H9 (cell line): ENCODE measurements around the gene FHIT. TPM values are rescaled to one million over a fixed set of nuclear protein-coding genes. Genes with fewer than 3 reads are reported as not detected.

Experiments used
- DNase-seq: peaks from one replicate; pipeline ENCODE4 v3.0.0-alpha.2; 2017
- H2AFZ ChIP-seq: one replicate; pipeline ENCODE4 v1.6.1; 2013; ENCODE audit warnings: mild to moderate bottlenecking, low read length, control low read depth, moderate library complexity
- H2AK5ac ChIP-seq: 2 replicates; pipeline ENCODE4 v1.6.1; 2013; ENCODE audit warnings: low read length, control low read depth, mixed read lengths; ENCODE audit not compliant: insufficient read length
- H2BK120ac ChIP-seq: one replicate; pipeline ENCODE4 v1.6.1; 2013; ENCODE audit warnings: low read depth, mild to moderate bottlenecking, low read length, control low read depth, inconsistent platforms; ENCODE audit not compliant: poor library complexity, severe bottlenecking
- H2BK12ac ChIP-seq: 2 replicates; pipeline ENCODE4 v1.6.1; 2013; ENCODE audit warnings: low read length, control low read depth, mixed read lengths, low read depth; ENCODE audit not compliant: insufficient read length
- H2BK15ac ChIP-seq: 2 replicates; pipeline ENCODE4 v1.6.1; 2013; ENCODE audit warnings: low read depth, low read length, control low read depth
- H2BK20ac ChIP-seq: one replicate; pipeline ENCODE4 v1.6.1; 2013; ENCODE audit warnings: low read depth, mild to moderate bottlenecking, low read length, control low read depth, inconsistent platforms; ENCODE audit not compliant: poor library complexity, severe bottlenecking
- H2BK5ac ChIP-seq: 2 replicates; pipeline ENCODE4 v1.6.1; 2013; ENCODE audit warnings: low read length, control low read depth, mixed read lengths; ENCODE audit not compliant: insufficient read length
- H3K14ac ChIP-seq: 2 replicates; pipeline ENCODE4 v1.6.1; 2013; ENCODE audit warnings: low read length, control low read depth; ENCODE audit not compliant: insufficient read depth
- H3K18ac ChIP-seq: 2 replicates; pipeline ENCODE4 v1.6.1; 2013; ENCODE audit warnings: low read depth, mild to moderate bottlenecking, mixed read lengths, low read length, control low read depth; ENCODE audit not compliant: insufficient read length
- H3K23ac ChIP-seq: 2 replicates; pipeline ENCODE4 v1.6.1; 2013; ENCODE audit warnings: low read length, control low read depth, mixed read lengths, low read depth; ENCODE audit not compliant: insufficient read length
- H3K23me2 ChIP-seq: 2 replicates; pipeline ENCODE4 v1.6.1; 2013; ENCODE audit warnings: low read depth, mild to moderate bottlenecking, mixed read lengths, low read length, control low read depth; ENCODE audit not compliant: insufficient read length, poor library complexity, severe bottlenecking
- H3K27ac ChIP-seq: 2 replicates; pipeline ENCODE4 v1.5.1; 2013; ENCODE audit warnings: low read length, control low read depth, mixed read lengths, low read depth; ENCODE audit not compliant: insufficient read length
- H3K27me3 ChIP-seq: 2 replicates; pipeline ENCODE4 v1.6.1; 2013; ENCODE audit warnings: low read length, control low read depth, inconsistent platforms; ENCODE audit not compliant: insufficient read depth
- H3K4ac ChIP-seq: 2 replicates; pipeline ENCODE4 v1.6.1; 2013; ENCODE audit warnings: low read depth, mild to moderate bottlenecking, control low read depth, inconsistent platforms, low read length, moderate library complexity
- H3K4me1 ChIP-seq: 2 replicates; pipeline ENCODE4 v1.6.1; 2013; ENCODE audit warnings: low read length, control low read depth, inconsistent platforms; ENCODE audit not compliant: insufficient read depth
- H3K4me2 ChIP-seq: 2 replicates; pipeline ENCODE4 v1.6.1; 2013; ENCODE audit warnings: low read length, control low read depth, mixed read lengths; ENCODE audit not compliant: insufficient read length, insufficient read depth
- H3K56ac ChIP-seq: 2 replicates; pipeline ENCODE4 v1.6.1; 2013; ENCODE audit warnings: low read depth, mild to moderate bottlenecking, mixed read lengths, low read length, control low read depth; ENCODE audit not compliant: insufficient read length
- H3K79me1 ChIP-seq: 2 replicates; pipeline ENCODE4 v1.6.1; 2013; ENCODE audit warnings: low read depth, mild to moderate bottlenecking, moderate library complexity, low read length, control low read depth, inconsistent platforms; ENCODE audit not compliant: insufficient read depth, poor library complexity, severe bottlenecking
- H3K79me2 ChIP-seq: 2 replicates; pipeline ENCODE4 v1.6.1; 2013; ENCODE audit warnings: low read length, control low read depth, inconsistent platforms; ENCODE audit not compliant: insufficient read depth
- H3K9ac ChIP-seq: 2 replicates; pipeline ENCODE4 v1.6.1; 2013; ENCODE audit warnings: low read length, control low read depth, mixed read lengths; ENCODE audit not compliant: insufficient read length; ENCODE audit errors: extremely low read depth
- H3K9me3 ChIP-seq: one replicate; pipeline ENCODE4 v1.6.1; 2013; ENCODE audit warnings: low read depth, low read length, inconsistent platforms; ENCODE audit not compliant: control insufficient read depth
- H3T11ph ChIP-seq: one replicate; pipeline ENCODE4 v1.6.1; 2013; ENCODE audit warnings: mild to moderate bottlenecking, low read length, control low read depth, inconsistent platforms
- H4K20me1 ChIP-seq: one replicate; pipeline ENCODE4 v1.6.1; 2013; ENCODE audit not compliant: control insufficient read depth, insufficient read length, insufficient read depth
- H4K5ac ChIP-seq: 2 replicates; pipeline ENCODE4 v1.6.1; 2013; ENCODE audit warnings: low read depth, mild to moderate bottlenecking, mixed read lengths, low read length, control low read depth; ENCODE audit not compliant: insufficient read length
- H4K8ac ChIP-seq: replicated peaks from 2 replicates; pipeline ENCODE4 v1.6.1; 2013; ENCODE audit warnings: low read length, control low read depth, mixed read lengths, low read depth; ENCODE audit not compliant: insufficient read length
- H4K91ac ChIP-seq: 2 replicates; pipeline ENCODE4 v1.6.1; 2013; ENCODE audit warnings: low read depth, mild to moderate bottlenecking, moderate library complexity, mixed read lengths, low read length, control low read depth; ENCODE audit not compliant: insufficient read length
- H3K27ac Mint-ChIP-seq, 3 experiments: 2 replicates in 2 of 3; 3 replicates in 1 of 3; pipeline ENCODE4 v1.8.0; 2020 to 2021; ENCODE audit warnings: mixed read lengths in 3 of 3, mild to moderate bottlenecking in 1 of 3, moderate library complexity in 1 of 3
- H3K27me3 Mint-ChIP-seq: 2 replicates; pipeline ENCODE4 v1.8.0; 2021; ENCODE audit warnings: low read depth, mild to moderate bottlenecking, moderate library complexity, mixed read lengths
- H3K36me3 Mint-ChIP-seq, 3 experiments: 2 replicates in 2 of 3; 3 replicates in 1 of 3; pipeline ENCODE4 v1.8.0; 2020 to 2021; ENCODE audit warnings: low read depth in 3 of 3, mixed read lengths in 3 of 3; ENCODE audit not compliant: insufficient read depth in 1 of 3
- H3K4me1 Mint-ChIP-seq, 2 experiments: 2 replicates each; pipeline ENCODE4 v1.8.0; 2020; ENCODE audit warnings: mixed read lengths in 2 of 2
- H3K4me3 Mint-ChIP-seq, 2 experiments: 2 replicates in 1 of 2; 3 replicates in 1 of 2; pipeline ENCODE4 v1.8.0; 2020 to 2021; ENCODE audit warnings: mild to moderate bottlenecking in 2 of 2, mixed read lengths in 2 of 2, moderate library complexity in 1 of 2
- H3K9me3 Mint-ChIP-seq, 2 experiments: 2 replicates in 1 of 2; 3 replicates in 1 of 2; pipeline ENCODE4 v1.8.0; 2020; ENCODE audit warnings: mild to moderate bottlenecking in 2 of 2, mixed read lengths in 2 of 2, moderate library complexity in 1 of 2
- WGBS: extraction: QIAGEN DNeasy Blood & Tissue Kit; methylation state at CpG from one replicate; pipeline ENCODE4 v1.1.7; 2013; ENCODE audit warnings: missing lambda C conversion rate, low lambda C conversion rate, mixed read lengths; ENCODE audit not compliant: insufficient read length; ENCODE audit errors: extremely low coverage; 5-methylcytosine and 5-hydroxymethylcytosine counted together
- total RNA-seq: library from RNA; stranded (reverse); gene quantifications from 2 replicates; pipeline ENCODE4 v1.2.1, GENCODE V29; 2021
- TF ChIP-seq, protein P1 (sequence below): fragments of 200-600 bp; sonication (generic); conservative IDR thresholded peaks from 3 replicates; pipeline ENCODE4 v1.8.0; 2021; ENCODE audit warnings: antibody characterized with exemption, mild to moderate bottlenecking

Gene FHIT
- total RNA-seq, 1 experiment from 2014 or later, result 3.0 TPM

DNA sequence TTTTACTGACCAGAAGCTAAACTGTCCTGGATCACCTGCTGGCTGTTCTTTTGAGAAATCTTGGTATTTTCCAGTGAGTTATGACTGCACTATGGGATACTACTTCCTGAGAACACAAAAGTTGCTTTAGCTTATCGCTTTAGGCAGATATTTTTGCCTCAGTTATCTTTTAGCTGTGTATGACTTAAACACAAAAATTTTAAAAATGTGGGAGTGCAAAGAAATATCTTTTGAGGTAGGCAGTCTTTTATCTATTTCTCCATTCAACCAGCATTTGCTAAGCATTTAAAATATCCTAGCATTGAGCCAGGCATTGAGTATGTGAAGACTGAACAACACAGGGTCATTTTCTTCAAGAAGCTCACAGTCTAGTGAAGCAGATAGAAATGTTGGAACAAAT, 981.9 kb downstream of the FHIT start:
- no peak for DNase-seq
- Histone ChIP-seq H2BK5ac (no peak overlapping the region), H3K18ac (no peak overlapping the region), H3T11ph (no peak overlapping the region), H2AFZ (no peak overlapping the region), H2BK12ac (no peak overlapping the region), H3K27ac (no peak overlapping the region), H3K4ac (no peak overlapping the region), H3K79me1 (no peaks in the 10 kb centered on the region), H3K56ac (no peak overlapping the region), H2AK5ac (no peak overlapping the region), H3K14ac (no peak overlapping the region), H4K91ac (no peak overlapping the region), H3K9ac (no peak overlapping the region), H4K5ac (no peak overlapping the region), H3K79me2 (no peaks in the 10 kb centered on the region), H3K23ac (no peak overlapping the region), H2BK20ac (no peak overlapping the region), H2BK120ac (no peak overlapping the region), H3K23me2 (no peaks in the 10 kb centered on the region), H3K9me3 (no peaks in the 10 kb centered on the region), H2BK15ac (no peak overlapping the region), H3K4me1 (no peaks in the 10 kb centered on the region), H4K8ac (no peak overlapping the region), H4K20me1 (no peaks in the 10 kb centered on the region), H3K4me2 (no peak overlapping the region), H3K27me3 (no peaks in the 10 kb centered on the region)
- Mint-ChIP-seq H3K27me3 (no peaks in the 10 kb centered on the region), H3K4me3 (no peak overlapping the region), H3K36me3 (no peaks in the 10 kb centered on the region), H3K4me1 (peaks cover 0 to 2% of the 10 kb centered on the region in 2 experiments; a peak in 1 of 4 replicates), H3K9me3 (no peaks in the 10 kb centered on the region), H3K27ac (no peak overlapping the region)
- TF ChIP-seq, protein P1, sequence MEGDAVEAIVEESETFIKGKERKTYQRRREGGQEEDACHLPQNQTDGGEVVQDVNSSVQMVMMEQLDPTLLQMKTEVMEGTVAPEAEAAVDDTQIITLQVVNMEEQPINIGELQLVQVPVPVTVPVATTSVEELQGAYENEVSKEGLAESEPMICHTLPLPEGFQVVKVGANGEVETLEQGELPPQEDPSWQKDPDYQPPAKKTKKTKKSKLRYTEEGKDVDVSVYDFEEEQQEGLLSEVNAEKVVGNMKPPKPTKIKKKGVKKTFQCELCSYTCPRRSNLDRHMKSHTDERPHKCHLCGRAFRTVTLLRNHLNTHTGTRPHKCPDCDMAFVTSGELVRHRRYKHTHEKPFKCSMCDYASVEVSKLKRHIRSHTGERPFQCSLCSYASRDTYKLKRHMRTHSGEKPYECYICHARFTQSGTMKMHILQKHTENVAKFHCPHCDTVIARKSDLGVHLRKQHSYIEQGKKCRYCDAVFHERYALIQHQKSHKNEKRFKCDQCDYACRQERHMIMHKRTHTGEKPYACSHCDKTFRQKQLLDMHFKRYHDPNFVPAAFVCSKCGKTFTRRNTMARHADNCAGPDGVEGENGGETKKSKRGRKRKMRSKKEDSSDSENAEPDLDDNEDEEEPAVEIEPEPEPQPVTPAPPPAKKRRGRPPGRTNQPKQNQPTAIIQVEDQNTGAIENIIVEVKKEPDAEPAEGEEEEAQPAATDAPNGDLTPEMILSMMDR, result no peak
- no CpG with 5 or more reads among the region's 1 CpG for WGBS
